LNCaP clone FGC (cell line): ENCODE measurements around the gene OGN.

Experiments
- DNase-seq: peaks from one replicate; pipeline ENCODE4 v3.0.0-alpha.2; 2011; ENCODE audit warnings: low read depth
- H3K4me3 ChIP-seq: 2 replicates; pipeline ENCODE4 v1.5.1; 2011; ENCODE audit warnings: mild to moderate bottlenecking, low read depth, low read length, control low read depth
- TF ChIP-seq, protein P1 (sequence below): IDR thresholded peaks from 2 replicates; pipeline ENCODE4 v1.5.1; 2012; ENCODE audit warnings: mild to moderate bottlenecking; ENCODE audit not compliant: control insufficient read depth, insufficient read depth; ENCODE audit errors: extremely low read depth

OGN gene

GRCh38 chr9:92378865-92379560 lies 25.4 kb downstream of the OGN start:
- no peak for DNase-seq
- TF ChIP-seq, protein P1, sequence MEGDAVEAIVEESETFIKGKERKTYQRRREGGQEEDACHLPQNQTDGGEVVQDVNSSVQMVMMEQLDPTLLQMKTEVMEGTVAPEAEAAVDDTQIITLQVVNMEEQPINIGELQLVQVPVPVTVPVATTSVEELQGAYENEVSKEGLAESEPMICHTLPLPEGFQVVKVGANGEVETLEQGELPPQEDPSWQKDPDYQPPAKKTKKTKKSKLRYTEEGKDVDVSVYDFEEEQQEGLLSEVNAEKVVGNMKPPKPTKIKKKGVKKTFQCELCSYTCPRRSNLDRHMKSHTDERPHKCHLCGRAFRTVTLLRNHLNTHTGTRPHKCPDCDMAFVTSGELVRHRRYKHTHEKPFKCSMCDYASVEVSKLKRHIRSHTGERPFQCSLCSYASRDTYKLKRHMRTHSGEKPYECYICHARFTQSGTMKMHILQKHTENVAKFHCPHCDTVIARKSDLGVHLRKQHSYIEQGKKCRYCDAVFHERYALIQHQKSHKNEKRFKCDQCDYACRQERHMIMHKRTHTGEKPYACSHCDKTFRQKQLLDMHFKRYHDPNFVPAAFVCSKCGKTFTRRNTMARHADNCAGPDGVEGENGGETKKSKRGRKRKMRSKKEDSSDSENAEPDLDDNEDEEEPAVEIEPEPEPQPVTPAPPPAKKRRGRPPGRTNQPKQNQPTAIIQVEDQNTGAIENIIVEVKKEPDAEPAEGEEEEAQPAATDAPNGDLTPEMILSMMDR = no peak
- H3K4me3 ChIP-seq = no peak overlapping the region

DNA sequence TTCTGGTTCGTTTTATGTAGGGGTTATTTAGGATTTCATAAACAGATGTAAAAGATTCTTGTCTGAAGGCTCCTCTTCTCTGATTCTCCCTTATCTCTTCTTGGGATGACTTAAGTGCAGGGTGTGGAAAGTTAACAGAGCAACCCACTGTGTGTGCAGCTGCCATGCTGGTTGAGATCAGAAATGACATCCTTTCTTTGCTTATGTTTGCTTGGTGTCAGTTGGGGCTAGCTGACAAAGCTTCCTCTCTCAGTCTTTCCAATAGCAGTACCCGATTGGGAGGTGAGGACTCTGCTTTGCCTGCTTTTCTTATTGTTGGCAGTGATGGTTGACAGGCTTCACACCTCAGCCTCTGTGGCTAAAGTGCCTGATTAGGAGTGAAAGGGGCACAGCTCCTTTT lies 26.5 kb downstream of the OGN start:
- TF ChIP-seq, protein P1 = no peak
- DNase-seq = no peak
- no peak overlapping the region for H3K4me3 ChIP-seq

- no peak for DNase-seq
- TF ChIP-seq, protein P1 = no peak
- no peak overlapping the region for H3K4me3 ChIP-seq
Measured at GRCh38 chr9:92373167-92373566, 31.2 kb downstream of the OGN start.

DNA sequence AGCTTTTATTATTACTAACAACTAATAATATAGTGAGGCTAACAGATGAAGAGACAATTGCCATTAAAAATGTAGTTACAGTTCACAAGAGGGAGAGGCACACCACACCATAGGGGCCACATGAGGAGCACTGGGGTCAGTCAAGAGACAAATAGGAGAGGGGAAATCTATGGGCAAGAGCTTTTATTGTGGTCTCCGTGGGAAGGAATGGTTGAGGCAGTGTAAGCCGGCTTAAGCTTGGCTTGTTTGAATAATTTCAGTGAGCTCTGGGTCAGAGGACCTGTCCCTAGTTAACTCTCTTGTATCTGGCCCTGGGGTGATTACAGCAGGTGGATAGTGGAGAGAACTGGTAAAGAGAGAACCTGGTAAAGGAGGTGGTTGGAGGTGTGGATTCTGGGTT lies 35.3 kb downstream of the OGN start:
- H3K4me3 ChIP-seq = no peak overlapping the region
- no peak for DNase-seq
- TF ChIP-seq, protein P1 = no peak

DNA sequence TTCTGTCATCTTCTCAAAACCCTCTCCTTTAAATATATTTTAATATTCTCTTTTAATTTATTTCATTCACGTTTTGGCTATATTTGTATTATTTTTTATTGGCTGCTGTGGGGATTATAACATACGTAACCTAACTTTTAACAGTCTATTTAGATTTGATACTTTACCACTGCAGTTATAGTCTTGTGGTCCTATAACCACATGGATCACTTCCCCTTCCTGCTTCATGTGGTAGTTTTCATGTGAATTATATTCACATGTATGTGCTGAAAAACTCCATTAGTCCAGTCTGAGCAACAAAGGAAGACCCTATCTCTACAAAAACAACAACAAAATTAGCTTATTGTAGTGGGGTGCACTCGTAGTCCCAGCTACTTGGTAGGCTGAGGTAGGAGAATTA lies 44.3 kb downstream of the OGN start:
- DNase-seq = no peak
- H3K4me3 ChIP-seq = no peak overlapping the region
- TF ChIP-seq, protein P1 = no peak

DNA sequence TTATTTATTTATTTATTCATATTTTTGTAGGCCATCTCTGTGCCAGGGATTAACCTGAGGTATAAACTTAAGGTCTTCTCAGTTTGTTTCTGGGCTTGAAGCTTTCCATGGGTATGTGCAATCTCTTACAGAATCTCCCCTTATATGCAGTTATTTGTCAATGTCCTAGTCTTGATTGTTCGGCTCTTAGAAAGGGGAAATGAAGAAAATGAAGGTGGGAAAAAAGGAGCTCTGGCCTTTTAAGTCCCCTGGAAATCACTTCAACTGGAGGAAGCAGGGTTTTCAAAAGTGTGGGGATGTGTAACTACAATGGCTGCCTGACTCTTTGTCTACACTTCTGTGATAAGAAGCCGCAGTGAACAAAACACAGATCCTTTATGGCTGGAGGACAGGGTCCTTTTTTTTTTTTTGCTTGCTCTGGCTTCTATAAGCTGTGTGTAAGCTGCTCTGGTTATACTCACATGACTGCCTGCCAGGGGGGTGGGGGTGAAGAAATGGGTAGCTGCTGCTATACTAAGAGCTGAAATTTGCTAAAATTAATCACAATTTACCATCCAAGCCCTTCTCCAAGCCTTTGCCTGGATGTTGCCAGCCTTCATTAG lies 44.9 kb downstream of the OGN start:
- DNase-seq = no peak
- TF ChIP-seq, protein P1 = no peak
- no peak overlapping the region for H3K4me3 ChIP-seq

- H3K4me3 ChIP-seq = no peak overlapping the region
- TF ChIP-seq, protein P1 = no peak
- no peak for DNase-seq
Measured at GRCh38 chr9:92353051-92353450, 51.3 kb downstream of the OGN start.
